Activated CD4-positive, alpha-beta T cell treated with anti-CD3 and anti-CD28 coated beads, Interleukin-2, amount 50 U/mL, for 16 hours (primary cell): ENCODE results near the gene DNHD1.
A peak's percentile ranks its signal among the peaks of the same experiment; 100 is the strongest.
"Not testable (repeated sequence)": the region's sequence is repeated elsewhere in the genome, so short reads cannot be mapped to it uniquely, and the experiment has no call there.

Source experiments
- DNase-seq: peaks from one replicate; pipeline ENCODE4 v3.0.0-alpha.2; 2020

Gene DNHD1

DNA sequence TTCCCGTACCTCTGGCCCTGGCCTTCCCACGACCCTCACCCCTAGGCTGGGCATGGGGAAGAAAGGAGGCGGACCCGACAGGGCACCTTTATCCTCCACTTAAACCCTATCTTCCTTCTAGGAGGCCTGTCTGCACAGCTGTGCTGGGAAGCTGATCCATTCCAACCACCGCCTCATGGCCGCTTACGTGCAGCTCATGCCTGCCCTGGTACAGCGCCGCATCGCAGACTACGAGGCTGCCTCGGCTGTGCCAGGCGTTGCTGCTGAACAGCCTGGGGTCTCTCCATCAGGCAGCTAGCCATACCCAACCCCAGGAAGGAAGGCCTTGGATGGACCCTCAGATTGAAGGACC, 15.2 kb upstream of the DNHD1 start:
- DNase-seq: no peak

DNA sequence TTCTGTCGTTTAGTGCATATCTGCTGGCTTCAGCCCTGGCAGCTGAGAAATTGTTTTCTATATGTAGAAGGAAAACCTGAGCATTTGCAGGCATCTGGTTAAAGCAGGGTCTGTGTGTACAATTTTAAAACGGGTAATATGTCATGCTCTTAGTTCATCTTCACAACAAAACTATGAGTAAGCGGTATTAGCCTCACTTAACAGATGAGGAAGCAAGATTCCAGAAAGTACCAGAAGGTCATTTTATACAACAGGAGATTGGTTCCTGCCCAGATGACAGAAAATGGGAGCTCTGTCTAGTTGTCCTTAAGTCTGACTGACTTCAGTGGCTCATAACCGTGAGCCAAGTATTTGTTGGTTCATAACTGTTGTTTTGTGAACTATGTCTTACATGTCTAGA, 14.6 kb upstream of the DNHD1 start:
- DNase-seq: no peak

DNA sequence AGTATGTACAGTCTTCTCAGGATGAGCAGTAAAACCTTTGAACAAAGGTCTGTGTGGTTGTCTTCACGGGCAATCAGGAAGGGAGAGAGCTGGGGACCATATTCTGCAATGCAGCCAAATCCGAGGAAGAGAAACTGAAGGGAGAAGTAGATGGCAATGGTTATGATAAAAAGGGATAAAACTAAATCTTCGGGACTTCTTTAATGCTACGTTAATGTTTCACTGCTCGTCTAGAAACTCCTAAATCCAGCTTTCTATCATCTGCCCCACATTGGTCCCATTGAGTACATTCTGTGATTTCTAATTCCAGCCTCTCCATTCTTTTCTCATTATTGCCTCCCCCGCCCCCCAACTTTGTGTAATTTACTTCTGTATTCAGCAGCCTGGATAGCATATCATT, 14.1 kb upstream of the DNHD1 start:
- DNase-seq: no peak

DNA sequence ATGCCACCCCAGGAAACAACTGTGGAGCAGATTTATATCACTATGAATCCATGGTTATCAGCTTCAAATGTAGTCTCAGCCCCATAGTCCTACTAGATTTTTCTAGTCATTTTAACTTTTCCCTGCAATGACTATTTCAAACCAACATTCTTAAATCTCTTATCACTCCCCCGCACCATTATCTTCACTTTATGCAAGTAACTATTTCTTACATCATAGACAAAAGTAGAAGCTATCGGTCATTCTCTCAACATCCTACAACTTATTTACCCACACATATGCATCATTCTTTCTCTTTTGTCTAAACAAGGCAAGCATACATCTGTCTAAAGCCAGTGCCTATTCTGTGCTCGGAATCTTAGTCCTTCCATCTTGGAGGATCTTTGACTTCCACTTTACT, 11.4 kb upstream of the DNHD1 start:
- no peak for DNase-seq

DNA sequence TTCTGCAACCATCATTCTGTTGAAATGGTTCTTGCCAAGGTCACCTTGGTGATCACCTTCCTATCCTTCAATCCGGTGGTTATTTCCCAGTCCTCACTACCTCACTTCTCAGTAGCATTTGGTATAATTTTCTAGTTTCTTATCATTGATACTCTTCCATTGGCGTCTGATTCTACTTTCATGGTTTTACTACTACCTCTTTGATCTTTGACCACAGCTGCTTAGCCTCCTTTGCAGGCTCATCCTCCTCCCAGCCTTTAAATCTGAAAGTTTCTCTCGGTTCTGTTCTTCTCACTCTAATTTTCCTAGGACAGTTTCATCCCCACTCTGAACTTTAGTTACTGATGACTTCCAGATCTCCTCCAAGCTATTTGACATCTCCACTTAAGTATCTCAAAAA, 10.8 kb upstream of the DNHD1 start:
- no peak for DNase-seq

DNA sequence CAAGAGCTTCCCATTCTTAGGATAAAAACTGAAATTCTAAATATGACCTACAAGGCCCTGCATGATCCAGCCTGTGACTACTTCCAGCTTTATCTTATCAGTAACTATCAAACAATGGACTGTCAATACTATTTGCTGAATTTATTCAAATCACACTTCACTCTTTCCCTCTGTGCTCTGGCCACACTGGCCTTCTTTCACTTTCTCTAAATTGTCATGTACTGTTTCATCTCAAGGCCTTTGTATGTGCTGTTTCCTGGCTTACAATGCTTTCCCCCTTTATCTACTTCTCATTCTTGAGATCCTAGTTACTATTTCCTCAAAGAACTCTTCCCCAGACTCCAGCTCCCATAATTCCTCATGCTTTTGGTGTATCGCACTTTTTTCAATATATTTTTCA, 10.1 kb upstream of the DNHD1 start:
- DNase-seq: no peak

DNA sequence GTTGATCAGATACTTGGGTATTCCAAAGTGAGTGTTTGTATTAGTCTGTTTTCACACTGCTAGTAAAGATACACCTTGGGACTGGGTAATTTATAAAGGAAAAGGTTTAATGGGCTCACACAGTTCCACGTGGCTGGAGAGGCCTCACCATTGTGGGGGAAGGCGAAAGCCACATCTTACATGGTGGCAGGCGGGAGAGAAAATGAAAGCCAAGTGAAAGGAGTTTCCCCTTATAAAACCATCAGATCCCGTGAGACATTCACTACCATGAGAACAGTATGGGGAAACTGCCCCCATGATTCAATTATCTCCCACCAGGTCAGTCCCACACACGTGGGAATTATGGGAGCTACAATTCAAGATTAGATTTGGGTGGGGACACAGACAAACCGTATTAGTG, 8.7 kb upstream of the DNHD1 start:
- DNase-seq: no peak

DNA sequence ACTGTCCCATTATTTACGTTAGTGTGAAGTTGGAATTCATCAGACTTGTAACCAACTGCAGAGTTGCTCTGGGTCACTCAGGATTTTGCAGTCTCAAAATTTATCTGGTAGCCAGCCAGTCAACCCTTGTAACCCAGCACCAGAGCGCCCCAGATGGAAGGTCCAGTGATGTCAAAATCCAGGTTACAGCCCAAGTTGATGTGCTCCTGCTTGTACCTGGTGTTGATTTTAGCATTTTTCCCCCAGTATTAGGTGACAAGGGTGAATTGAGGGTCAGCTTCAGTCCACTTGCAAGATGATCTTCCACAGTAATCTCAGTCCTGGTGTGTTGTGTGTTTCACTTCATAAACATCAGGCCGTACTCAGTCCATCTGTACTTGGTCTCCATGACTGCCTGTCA, 8.3 kb upstream of the DNHD1 start:
- DNase-seq: no peak

DNA sequence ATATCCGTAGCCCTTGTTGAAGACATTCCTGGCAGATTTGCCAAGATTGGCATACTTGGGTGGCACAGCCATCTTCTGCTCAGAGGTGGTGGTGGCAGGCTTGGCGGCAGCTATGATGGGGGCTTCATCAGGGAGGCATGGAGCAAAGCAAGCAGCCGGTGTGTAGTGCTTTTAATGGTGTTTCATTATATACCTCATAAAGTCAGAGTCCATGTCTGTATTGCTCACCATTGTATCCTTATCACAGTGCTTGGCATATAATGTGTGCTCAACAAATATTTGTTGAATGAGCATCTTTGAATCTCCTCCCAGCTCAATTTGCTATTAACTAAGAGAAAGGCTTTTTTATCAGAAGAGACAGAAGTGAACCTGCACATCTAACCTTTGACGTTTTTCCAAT, 7.8 kb upstream of the DNHD1 start:
- no peak for DNase-seq

DNA sequence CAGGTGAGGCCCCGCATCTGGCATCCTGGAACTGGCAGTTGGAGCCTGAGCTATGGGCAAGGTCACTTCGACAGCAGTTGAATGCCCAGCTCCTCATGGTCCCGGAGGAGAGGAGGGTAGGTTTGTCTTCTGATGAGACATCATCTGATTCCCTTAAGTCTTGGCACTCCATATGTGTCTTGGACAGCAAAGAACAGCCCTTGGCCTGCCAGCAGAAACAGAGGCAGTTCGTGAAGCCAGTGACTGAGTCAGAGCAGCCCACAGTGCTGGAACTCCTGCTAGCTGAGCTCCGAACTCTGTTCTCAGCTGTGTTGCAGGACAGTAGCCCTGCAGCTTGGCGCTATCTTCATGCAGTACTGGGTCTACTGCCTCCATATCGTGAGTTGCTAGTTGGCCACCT, 1.0 kb downstream of the DNHD1 start:
- DNase-seq: no peak

DNA sequence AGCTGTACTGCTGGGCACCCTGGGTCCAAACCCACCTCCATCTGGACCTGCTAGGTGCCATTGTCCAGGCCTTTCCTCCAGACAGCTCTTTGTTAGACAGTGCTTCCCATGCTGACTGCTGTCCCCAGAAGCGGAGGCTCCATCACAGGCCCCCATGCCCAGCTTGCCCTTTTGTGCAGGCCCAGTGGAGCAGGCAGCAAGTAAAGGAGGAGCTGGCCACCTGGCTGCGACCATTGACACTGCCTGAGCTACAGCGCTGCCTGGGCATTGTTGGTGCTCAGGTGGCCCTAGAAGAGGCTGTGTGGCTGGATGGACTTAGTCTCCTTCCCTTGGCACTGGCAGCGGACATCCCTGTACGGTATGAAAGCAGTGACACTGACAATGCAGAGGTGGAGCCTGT, 1.5 kb downstream of the DNHD1 start:
- no peak for DNase-seq

DNA sequence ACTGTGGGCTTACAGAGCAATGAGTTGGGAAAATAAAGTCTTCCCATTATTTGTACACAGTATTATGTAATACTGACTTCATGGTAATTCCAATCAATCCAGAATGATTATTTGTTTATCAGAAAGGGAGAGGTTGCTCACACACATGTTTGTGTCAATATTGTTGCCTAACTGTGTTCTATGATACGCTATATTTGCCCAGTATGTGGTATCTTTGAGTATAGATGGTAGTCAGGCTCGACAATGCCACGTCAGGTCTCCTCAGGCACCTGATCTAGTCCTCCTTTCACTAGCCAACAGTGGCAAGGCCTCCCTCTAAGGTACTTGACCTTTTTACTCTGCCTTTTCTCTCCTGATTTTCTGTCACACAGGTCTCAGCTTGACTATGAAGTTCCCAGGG, 5.3 kb downstream of the DNHD1 start:
- no peak for DNase-seq

DNA sequence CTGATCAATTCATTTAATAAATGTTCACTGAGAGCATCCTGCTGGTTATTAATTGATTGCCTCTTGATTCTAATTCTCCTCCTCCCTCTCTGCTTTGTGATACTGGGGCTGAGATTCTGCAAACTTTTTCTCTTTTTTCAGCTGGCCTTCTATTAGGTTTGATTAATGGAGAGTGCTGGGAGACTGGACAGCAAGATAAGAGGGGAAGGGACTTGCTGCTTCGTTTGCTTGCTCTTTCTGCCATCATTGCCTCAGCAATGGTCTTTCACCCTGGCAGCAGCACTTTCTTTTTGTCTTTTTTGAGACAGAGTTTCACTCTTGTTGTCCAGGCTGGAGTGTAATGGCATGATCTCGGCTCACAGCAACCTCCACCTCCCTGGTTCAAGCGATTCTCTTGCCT, 7.1 kb downstream of the DNHD1 start:
- no peak for DNase-seq

DNA sequence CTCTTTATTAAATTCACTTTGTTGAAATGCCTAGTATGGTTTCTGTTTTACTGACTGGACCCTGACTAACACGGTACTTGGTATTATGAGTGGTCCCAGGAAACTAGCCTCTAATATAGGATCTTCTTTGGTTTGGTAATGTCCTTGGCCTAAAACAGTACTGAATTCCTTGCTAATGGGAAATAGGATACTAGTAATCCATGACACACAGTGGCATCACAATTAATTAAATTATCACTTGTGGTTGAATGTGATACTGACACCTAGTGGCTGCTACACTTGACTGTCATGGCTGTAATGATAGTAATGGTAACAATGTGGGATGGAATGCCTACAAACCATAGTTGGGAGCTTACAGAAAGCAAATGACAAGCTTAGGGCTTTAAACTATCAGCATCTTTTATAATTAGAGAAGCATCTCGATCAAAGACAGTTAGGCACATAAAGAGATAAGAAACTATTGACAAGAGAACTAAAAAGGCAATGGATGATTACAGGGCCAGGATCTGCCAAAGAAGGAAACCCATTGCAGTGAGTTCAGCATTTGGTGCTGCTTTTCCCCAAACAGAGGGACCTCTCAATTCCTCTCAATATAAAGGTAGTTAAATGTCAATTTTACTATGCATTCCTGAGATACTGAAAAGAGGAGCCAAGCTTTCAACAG, 8.6 kb downstream of the DNHD1 start:
- DNase-seq: peak; percentile 18

DNA sequence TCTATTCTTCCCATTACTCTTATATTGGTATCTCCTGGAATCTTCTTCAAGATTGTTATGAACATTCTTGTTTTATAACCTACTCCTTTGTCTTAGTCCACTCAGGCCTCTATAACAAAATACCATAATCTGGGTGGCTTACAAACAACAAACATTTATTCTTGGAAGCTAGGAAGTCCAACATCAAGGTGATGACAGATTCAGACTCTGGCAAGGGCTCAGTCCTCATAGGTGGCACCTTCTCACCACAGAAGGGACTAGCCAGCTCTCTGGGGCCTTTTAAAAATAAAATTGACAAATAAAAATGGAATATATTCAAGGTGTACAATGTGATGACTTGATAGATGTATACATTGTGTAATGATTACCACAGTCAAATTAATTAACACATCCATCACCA, 19.8 kb downstream of the DNHD1 start:
- DNase-seq: no peak

DNA sequence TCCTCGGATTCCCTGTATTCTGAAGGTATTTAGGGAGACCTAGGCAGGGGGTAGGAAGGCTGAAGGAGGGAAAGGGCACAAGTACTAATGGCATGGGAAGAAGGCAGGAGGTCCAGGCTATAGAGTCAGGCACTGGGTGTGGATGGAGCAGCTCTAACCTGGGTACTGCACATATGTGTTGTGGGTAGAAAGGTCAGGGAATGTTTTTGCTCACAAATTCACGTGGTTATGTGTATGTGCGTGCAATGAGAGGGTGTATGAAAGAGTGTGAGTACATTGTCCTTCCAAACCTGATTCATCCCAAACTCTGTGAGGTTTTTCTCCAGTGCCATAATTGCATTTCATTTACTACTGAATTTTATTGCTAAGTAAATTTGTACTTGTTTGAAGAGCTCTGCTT, 23.2 kb downstream of the DNHD1 start:
- no peak for DNase-seq

DNA sequence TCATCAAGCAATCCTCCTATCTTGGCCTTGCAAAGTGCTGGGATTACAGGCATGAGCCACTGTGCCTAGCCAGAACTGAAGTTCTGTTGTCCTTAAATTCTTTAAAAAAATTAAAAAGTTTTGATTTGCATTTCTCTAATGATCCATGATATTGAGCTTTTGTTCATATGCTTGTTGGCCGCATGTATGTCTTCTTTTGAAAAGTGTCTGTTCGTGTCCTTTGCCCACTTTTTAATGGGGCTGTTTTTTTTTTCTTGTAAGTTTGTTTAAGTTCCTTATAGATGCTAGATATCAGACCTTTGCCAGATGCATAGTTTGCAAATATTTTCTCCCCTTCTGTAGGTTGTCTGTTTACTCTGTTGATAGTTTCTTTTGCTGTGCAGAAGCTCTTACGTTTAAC, 24.9 kb downstream of the DNHD1 start:
- not testable (repeated sequence) for DNase-seq

DNA sequence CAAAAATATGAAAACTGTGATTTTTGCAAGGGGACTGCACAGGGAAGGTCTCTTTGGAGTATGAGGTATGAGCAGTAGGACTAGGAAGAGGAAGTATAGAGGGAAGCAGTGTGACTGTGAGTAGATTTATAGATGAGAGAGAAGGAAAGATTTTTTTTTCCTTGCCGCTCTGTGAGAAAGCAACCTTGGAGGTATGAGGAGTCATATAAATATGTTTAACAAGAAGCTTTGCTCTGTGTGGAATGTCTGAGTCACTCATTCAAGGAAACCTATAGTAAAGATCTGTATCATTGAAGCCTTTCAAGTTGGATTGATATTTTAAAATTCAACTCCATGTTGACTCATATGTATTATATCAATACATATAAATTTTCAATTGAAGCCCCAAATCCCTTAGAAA, 26.2 kb downstream of the DNHD1 start:
- no peak for DNase-seq

DNA sequence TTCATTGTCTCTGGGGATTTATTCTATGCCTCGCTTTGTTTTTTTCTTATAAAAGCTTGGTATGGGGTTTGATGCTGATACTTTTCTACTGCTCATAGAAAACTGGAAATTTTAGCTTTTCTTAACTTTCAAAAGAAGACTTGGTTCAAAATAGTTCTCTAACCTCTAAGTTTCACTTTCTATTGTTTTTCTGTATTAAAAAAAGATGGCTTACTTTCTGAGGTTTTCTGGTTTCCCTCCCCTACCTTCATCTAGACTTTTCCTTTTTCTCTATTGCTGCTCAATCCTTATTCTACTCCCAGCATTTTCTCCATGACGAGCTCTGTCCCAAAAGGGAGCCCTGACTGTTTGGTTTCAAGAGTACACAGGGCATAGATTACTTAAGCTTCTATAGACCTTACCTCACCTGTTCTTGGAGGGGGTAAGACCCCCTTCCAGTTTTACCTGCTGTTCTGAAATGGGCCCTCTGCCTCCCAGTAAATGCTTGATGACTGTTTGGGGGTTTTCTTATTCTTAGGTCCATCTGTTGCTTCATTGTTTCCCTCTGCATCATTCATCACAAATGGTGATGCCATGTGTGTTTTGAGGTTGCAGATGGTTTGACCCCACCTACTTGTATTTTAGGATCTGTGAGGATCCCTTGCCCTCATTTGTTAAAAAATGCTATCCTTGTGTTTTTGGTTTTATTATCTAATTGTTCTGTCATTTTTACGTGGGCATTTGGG, 29.5 kb downstream of the DNHD1 start:
- DNase-seq: no peak

DNA sequence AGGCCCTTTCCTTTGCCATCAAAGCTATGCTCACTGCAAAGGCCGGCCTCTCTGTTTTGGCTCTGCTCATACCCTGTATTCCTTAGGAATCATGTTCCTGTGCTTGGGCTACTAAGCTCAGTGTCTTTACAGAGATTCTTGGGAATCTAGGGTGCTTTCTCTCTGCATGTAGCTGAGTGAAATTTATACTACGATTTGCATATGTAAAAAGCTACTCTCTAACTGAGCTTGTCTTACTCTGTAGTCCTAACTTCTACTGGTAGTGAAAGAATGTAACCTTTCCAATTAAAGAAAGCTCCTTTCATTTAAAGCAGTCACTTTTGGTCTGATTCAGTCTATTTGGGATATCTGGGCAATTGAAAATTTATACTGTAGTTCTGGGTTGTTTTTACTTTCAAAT, 32.2 kb downstream of the DNHD1 start:
- DNase-seq: no peak

DNA sequence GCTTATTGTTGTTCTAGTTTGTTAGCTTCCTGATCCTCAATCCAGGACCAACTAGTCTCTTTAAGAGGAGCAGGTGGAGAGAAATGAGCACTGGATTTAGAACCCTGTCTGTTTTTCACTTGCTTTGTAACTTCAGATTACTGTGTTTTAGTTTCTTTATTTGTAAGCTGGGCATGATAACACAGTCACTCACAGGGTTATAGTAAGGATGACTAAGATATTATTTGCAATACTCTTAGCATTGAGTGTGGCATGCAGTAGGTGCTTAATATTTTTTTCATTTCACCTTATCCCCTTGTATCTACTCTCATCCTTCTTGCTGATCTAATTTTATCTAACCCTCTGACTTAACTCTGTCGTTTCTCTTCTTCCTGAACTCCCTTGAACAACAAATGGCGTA, 33.8 kb downstream of the DNHD1 start:
- no peak for DNase-seq

DNA sequence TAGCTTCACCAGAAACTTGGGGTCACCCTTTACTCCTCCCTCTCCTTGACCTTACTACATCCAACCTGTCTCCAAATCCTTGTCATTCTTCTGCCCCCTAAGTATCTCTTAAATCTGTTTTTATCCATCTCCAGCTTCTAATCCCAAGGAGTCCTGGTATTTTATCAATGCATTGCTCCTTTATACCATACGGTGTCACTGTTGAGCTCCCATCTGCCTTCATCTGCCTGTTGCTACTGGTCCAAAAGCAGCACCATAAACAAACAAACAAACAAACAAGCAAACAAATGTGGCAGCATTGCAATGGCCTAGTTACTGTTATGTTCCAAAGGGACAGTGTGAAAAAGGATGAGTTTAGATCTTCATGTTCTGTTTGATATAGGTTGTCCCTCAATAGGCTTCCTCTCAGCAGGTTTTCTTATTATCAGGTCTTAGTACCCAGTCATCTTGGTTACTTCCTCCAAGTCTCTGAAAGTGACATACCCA, 34.2 kb downstream of the DNHD1 start:
- DNase-seq: peak; percentile 52

DNA sequence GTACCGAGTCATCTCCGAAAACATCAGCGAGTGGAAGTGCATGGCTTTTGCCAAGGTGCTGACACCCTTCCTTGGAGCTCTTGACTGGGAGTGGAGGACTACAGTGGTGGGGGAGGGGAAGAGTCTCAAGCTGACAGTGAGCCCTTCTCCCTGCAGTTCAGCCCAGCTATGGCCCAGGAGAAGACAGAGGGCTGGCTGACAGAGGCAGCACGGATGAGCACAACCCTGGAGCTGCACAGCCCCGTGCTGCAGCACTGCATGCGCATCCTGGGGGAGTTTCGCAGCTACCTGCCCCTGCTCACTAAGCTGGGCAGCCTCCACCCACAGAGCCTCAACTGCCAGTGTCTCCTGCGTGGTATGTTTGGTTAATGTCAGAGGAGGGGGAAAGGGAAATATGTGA, 41.4 kb downstream of the DNHD1 start:
- no peak for DNase-seq

DNA sequence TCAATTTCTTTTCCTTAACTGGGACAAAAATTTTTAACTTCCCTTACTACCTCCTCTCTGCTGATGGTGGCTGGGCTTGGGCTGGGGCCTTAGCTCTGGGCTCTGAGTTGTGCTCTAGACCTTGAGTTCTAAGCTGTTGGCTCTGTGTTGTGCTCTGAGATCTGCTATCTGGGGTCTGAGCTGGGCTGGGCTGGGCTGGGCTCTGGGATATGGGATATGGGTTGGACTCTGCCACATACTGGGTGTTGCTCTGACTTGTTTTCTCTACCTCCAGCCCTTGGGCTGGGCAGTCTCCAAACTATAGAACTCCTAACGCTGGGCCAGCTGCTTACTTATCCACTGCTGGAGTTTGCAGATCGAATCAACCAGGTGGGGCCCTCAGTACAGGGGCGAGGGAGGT, 41.9 kb downstream of the DNHD1 start:
- DNase-seq: no peak

DNA sequence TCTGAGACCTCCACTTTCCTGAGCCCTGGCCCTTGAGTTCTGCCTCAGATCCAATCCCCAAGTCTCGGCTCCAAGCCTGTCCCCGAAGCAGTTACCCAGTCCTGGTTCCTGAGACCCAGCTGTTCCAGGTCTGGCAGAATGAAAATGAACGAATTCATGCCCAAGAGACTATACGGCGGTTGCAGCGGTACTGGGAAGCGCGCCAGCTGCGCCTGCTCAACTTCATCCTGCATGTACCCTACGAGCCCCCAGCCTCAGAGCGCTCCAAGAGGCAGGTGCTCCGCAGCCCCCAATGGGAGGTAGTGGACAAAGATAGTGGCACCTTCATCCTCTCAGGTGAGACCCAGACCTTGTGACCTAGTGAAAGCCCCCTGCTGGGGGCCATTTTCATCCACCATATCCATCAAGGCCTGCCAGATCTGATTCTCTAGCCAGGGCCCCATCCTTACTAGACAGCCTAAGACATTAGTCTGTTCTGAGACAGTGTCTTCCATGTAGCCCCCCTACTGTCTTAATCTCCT, 42.7 kb downstream of the DNHD1 start:
- no peak for DNase-seq
